Measurements from ENCODE around the gene TCN1. TPM values are rescaled to one million over a fixed set of nuclear protein-coding genes. Genes with fewer than 3 reads are reported as not detected.

The TCN1 gene
- total RNA-seq, 1 experiment from 2014 or later, result 1.7 TPM

GRCh38 chr11:59879567-59879966 is 13.3 kb upstream of the TCN1 start (continued):
- TF ChIP-seq EZH2phosphoT487 (IDR thresholded peaks at IDR 0.05; ENCODE audit: borderline replicate concordance) (no peak), JUND (IDR thresholded peaks at IDR 0.05) (no peak), ZFX (IDR thresholded peaks at IDR 0.05) (no peak), ZNF274 (IDR thresholded peaks at IDR 0.05; ENCODE audit: low read depth, low read length) (no peak), CEBPB (IDR thresholded peaks at IDR 0.05; ENCODE audit: low read depth) (no peak)

- Histone ChIP-seq H2AFZ (ENCODE audit: low read depth, low read length, poor library complexity, severe bottlenecking) (no peak within 1 kb of the TSS), H3K4me2 (ENCODE audit: low read length) (no peak within 1 kb of the TSS), H3K9me3 (ENCODE audit: control insufficient read depth in 1 of 2, insufficient read depth in 1 of 2, low read depth in 1 of 2, low read length in 2 of 2) (no peaks in the 10 kb centered on the region), H3K4me1 (ENCODE audit: control insufficient read depth in 1 of 2, insufficient read depth in 2 of 2, low read length in 2 of 2) (no peaks in the 10 kb centered on the region), H3K4me3 (replicated peaks in 1 of 2; ENCODE audit: low read depth in 1 of 2, low read length in 2 of 2) (no peak within 1 kb of the TSS), H3K79me2 (ENCODE audit: insufficient read depth, low read length) (no peaks in the 10 kb centered on the region), H3K27ac (ENCODE audit: low read depth, low read length) (no peak within 1 kb of the TSS), H3K9me2 (ENCODE audit: insufficient read depth) (no peaks in the 10 kb centered on the region), H4K20me1 (ENCODE audit: insufficient read depth) (no peaks in the 10 kb centered on the region), H3K27me3 (ENCODE audit: insufficient read depth, low read length) (no peaks in the 10 kb centered on the region), H3K36me3 (ENCODE audit: control insufficient read depth in 1 of 2, insufficient read depth in 2 of 2, low read length in 2 of 2) (no peaks in the 10 kb centered on the region), H3K9ac (ENCODE audit: low read length) (no peak within 1 kb of the TSS)
- ChIA-PET CTCF (no interaction called here), RAD21 (ENCODE audit: low non-redundant PET in 1 of 2, low total read pairs in 2 of 2, uncharacterized antibody in 2 of 2, unreplicated experiment in 2 of 2) (no interaction called here), POLR2A (no interaction called here)
- DNase-seq (ENCODE audit: low read depth, low spot score) (no peak), ATAC-seq (no peak)
- intact Hi-C loops (cut with micrococcal nuclease), result no loop called here
- TF ChIP-seq CEBPB (IDR thresholded peaks at IDR 0.05; ENCODE audit: low read depth), result no peak
- no peak for TF ChIP-seq ZFX (IDR thresholded peaks at IDR 0.05)
- no peak for TF ChIP-seq JUND (IDR thresholded peaks at IDR 0.05)
- no peak for TF ChIP-seq CBX3 (IDR thresholded peaks at IDR 0.05; ENCODE audit: low read depth)
- no peak for TF ChIP-seq FOSL1 (IDR thresholded peaks at IDR 0.05; ENCODE audit: low read depth)
- no peak for TF ChIP-seq SRF (IDR thresholded peaks at IDR 0.05; ENCODE audit: low read depth)
- no peak for TF ChIP-seq EZH2 (IDR thresholded peaks at IDR 0.05)
- TF ChIP-seq SP1 (IDR thresholded peaks at IDR 0.05; ENCODE audit: low read depth), result no peak
- no peak for TF ChIP-seq POLR2A (IDR thresholded peaks at IDR 0.05; ENCODE audit: borderline replicate concordance, extremely low read depth, insufficient read depth, insufficient read length)
- no peak for TF ChIP-seq RAD21 (IDR thresholded peaks at IDR 0.05; ENCODE audit: low read depth)
- no peak for TF ChIP-seq CTCF (IDR thresholded peaks at IDR 0.05 in 2 of 3, conservative IDR thresholded peaks at IDR 0.05 in 1 of 3; ENCODE audit: borderline replicate concordance in 1 of 3, insufficient read depth in 1 of 3, low read depth in 2 of 3, low read length in 2 of 3)
- no peak for TF ChIP-seq YY1 (IDR thresholded peaks at IDR 0.05; ENCODE audit: extremely low read depth, insufficient replicate concordance, low read depth, low read length)
- TF ChIP-seq EZH2phosphoT487 (IDR thresholded peaks at IDR 0.05; ENCODE audit: borderline replicate concordance), result no peak
- TF ChIP-seq SIN3A (IDR thresholded peaks at IDR 0.05; ENCODE audit: low read depth), result no peak
- TF ChIP-seq ELF1 (IDR thresholded peaks at IDR 0.05; ENCODE audit: borderline replicate concordance, low read depth), result no peak
- no TSS peak for BruUV-seq (replicated peaks)
Measured at GRCh38 chr11:59878575-59878974, 12.3 kb upstream of the TCN1 start, which contains the start of gene OOSP3. OOSP3 (plus strand) TSS chr11:59878782; CDS start chr11:59878809, 27 bp downstream.
